ENCODE results near the gene QSOX2.

The QSOX2 gene

DNA sequence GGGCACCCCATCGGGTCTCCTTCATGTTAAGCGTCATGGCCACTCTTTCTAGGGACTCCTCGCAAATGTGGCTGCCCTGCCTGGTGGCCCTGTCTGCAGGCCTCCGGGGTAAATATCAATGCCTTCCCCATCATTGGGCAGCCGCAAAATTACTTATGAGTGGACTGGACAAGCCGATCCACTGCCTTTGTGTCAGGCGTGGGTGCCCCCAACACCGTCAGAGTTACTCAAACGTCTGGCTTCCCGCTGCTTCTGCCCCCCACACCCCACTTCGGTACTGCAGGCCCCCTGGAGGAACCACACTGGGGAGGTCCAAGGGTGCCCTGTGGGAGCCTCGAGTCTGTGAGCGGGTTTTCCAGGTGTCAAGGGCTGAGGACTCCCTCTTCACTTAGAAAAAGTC, 44.4 kb downstream of the QSOX2 start:
- Mint-ChIP-seq H3K4me3 (no peak overlapping the region), H3K9me3 (no peaks in the 10 kb centered on the region), H3K36me3 (peaks cover 3% of the 10 kb centered on the region)

GRCh38 chr9:136200424-136200823, 45.2 kb downstream of the QSOX2 start:
- Mint-ChIP-seq H3K4me1 (peaks cover 14% of the 10 kb centered on the region), H3K36me3 (no peaks in the 10 kb centered on the region), H3K4me3 (no peak overlapping the region), H3K27ac (no peak overlapping the region), H3K27me3 (peaks cover 15% of the 10 kb centered on the region), H3K9me3 (no peaks in the 10 kb centered on the region)
- ATAC-seq (ENCODE audit: low read depth) (no peak), DNase-seq (ENCODE audit: low spot score in 2 of 2) (no peak)

More for the DNA sequence above, 44.4 kb downstream of the QSOX2 start:
- no peak for ATAC-seq (ENCODE audit: low read depth)
- DNase-seq (ENCODE audit: low spot score in 2 of 2) = no peak
- no peak overlapping the region for H3K27ac Mint-ChIP-seq
- peaks cover 16% of the 10 kb centered on the region for H3K27me3 Mint-ChIP-seq
- peaks cover 13% of the 10 kb centered on the region for H3K4me1 Mint-ChIP-seq

GRCh38 chr9:136199391-136200288, 46.0 kb downstream of the QSOX2 start:
- Mint-ChIP-seq H3K9me3 (no peaks in the 10 kb centered on the region), H3K4me3 (no peak overlapping the region), H3K27ac (no peak overlapping the region), H3K27me3 (peaks cover 15% of the 10 kb centered on the region), H3K36me3 (no peaks in the 10 kb centered on the region), H3K4me1 (peaks cover 14% of the 10 kb centered on the region)
- no peak for ATAC-seq (ENCODE audit: low read depth)
- DNase-seq (ENCODE audit: low spot score in 2 of 2) = no peak

DNA sequence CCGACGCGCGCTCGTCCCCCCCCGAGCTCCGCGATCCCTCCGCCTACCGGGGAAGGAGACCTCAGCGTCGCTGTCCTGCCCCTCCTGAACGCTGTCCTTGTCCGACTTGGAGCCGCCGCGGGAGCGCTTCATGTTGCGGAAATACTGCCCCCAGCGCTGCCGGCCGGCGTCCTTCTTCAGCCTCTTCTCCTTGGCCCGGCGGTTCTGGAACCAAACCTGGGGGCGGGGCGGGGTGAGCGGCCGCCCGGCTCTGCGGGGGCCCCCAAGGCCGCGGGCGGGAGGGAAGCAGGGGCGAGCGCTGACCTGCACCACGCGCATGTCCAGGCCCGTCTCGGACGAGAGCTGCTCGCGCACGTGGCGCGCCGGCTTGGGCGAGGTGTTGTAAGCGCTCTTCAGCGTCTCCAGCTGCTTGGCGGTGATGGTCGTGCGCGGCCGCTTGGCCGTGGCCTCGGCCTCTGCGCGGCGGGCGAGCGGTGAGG, 47.0 kb downstream of the QSOX2 start:
- DNase-seq (ENCODE audit: low spot score in 2 of 2) = no peak
- Mint-ChIP-seq H3K36me3 (no peaks in the 10 kb centered on the region), H3K27ac (no peak overlapping the region), H3K4me1 (peaks cover 14% of the 10 kb centered on the region), H3K4me3 (peak overlapping the region; percentile 6), H3K27me3 (peaks cover 12% of the 10 kb centered on the region), H3K9me3 (no peaks in the 10 kb centered on the region)
- no peak for ATAC-seq (ENCODE audit: low read depth)

GRCh38 chr9:136197930-136198604, 47.5 kb downstream of the QSOX2 start:
- ATAC-seq (ENCODE audit: low read depth) (no peak), DNase-seq (ENCODE audit: low spot score in 2 of 2) (no peak)
- Mint-ChIP-seq H3K4me3 (no peak overlapping the region), H3K36me3 (no peaks in the 10 kb centered on the region), H3K27me3 (peaks cover 11% of the 10 kb centered on the region), H3K9me3 (no peaks in the 10 kb centered on the region), H3K27ac (no peak overlapping the region), H3K4me1 (peaks cover 14% of the 10 kb centered on the region)

DNA sequence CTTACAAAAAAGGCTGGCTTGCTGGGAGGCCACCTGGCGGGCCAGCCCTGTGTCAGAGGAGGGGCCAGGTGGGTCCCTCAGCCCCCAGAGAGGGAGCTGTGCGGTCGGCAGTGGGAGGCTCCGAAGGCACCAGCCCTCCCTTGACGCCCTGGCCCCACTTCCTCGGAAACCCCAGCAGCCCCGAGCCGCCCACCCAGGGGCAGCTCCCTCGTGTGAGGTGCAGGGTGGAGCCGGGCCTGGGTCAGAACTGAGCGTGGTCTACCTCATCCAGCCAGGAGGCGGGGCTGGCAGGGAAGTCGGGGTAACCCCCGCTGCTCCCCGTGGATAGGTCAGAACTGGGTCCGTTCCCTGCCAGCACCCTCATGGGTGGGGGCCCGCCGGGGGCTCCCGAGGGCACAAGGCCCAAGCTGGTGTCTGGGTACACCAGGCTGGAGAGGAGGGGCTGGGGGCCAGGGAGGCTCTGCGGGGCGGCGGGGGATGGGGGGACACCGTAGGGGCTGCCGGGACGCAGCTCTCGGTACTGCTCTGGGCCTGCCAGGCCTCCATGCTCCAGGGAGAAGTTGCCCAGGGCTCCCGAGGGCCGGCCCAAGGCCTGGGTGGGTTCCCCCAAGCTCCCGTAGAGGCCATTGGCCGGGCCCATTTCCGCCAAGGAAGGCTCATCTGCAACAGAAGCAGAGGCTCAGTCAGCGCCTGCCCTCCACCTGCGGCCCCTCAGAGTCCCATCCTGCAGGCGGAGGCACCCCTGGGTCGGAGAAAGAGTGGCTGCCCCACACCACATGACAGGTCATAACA, 48.3 kb downstream of the QSOX2 start:
- DNase-seq (ENCODE audit: low spot score in 2 of 2) (peak in 1 of 2 donors; percentile 34), ATAC-seq (ENCODE audit: low read depth) (peak; percentile 18)
- peaks cover 14% of the 10 kb centered on the region for H3K4me1 Mint-ChIP-seq
- H3K9me3 Mint-ChIP-seq = no peaks in the 10 kb centered on the region
- no peak overlapping the region for H3K27ac Mint-ChIP-seq
- H3K36me3 Mint-ChIP-seq = no peaks in the 10 kb centered on the region
- H3K4me3 Mint-ChIP-seq = no peak overlapping the region
- peaks cover 11% of the 10 kb centered on the region for H3K27me3 Mint-ChIP-seq

- Mint-ChIP-seq H3K9me3 (no peaks in the 10 kb centered on the region), H3K4me1 (peaks cover 14% of the 10 kb centered on the region), H3K36me3 (no peaks in the 10 kb centered on the region), H3K27ac (no peak overlapping the region), H3K4me3 (no peak overlapping the region), H3K27me3 (peaks cover 9% of the 10 kb centered on the region)
- DNase-seq (ENCODE audit: low spot score in 2 of 2) (no peak), ATAC-seq (ENCODE audit: low read depth) (peak; percentile 10)
These were observed 49.1 kb downstream of the QSOX2 start for GRCh38 chr9:136196404-136197083.

GRCh38 chr9:136194540-136194939, 51.1 kb downstream of the QSOX2 start:
- H3K27me3 Mint-ChIP-seq = peaks cover 14% of the 10 kb centered on the region
- H3K4me3 Mint-ChIP-seq = no peak overlapping the region
- peaks cover 14% of the 10 kb centered on the region for H3K4me1 Mint-ChIP-seq
- no peak overlapping the region for H3K27ac Mint-ChIP-seq
- DNase-seq (ENCODE audit: low spot score in 2 of 2) (no peak), ATAC-seq (ENCODE audit: low read depth) (no peak)
- H3K9me3 Mint-ChIP-seq = no peaks in the 10 kb centered on the region
- no peaks in the 10 kb centered on the region for H3K36me3 Mint-ChIP-seq

DNA sequence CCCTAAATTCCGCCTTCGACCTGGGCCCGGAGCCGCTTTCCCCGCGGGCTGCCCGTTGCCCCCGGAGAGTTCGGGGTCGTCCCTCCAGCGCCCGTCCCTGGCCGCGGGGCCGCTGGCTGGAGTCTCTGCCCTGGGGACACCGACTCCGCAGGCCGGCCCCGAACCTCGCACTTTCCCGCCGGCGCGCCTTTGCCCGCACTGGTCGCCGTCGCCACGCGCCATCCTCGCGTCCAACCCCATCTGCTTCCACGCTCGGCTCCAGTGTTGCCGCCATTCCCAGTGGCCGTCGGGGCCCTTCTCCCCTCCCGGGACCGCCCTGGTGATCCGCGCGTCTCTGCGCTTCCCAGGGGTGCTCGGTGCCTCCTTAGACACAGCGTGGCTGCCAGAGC, 51.7 kb downstream of the QSOX2 start:
- peaks cover 14% of the 10 kb centered on the region for H3K27me3 Mint-ChIP-seq
- H3K4me3 Mint-ChIP-seq = no peak overlapping the region
- no peaks in the 10 kb centered on the region for H3K36me3 Mint-ChIP-seq
- no peaks in the 10 kb centered on the region for H3K9me3 Mint-ChIP-seq
- no peak overlapping the region for H3K27ac Mint-ChIP-seq
- peaks cover 14% of the 10 kb centered on the region for H3K4me1 Mint-ChIP-seq
- ATAC-seq (ENCODE audit: low read depth) (no peak), DNase-seq (ENCODE audit: low spot score in 2 of 2) (no peak)

- Mint-ChIP-seq H3K36me3 (no peaks in the 10 kb centered on the region), H3K4me1 (peaks cover 14% of the 10 kb centered on the region), H3K4me3 (no peak overlapping the region), H3K9me3 (no peaks in the 10 kb centered on the region), H3K27ac (no peak overlapping the region), H3K27me3 (peaks cover 14% of the 10 kb centered on the region)
- ATAC-seq (ENCODE audit: low read depth) (no peak), DNase-seq (ENCODE audit: low spot score in 2 of 2) (no peak)
These were observed 52.3 kb downstream of the QSOX2 start for GRCh38 chr9:136193127-136193890.

GRCh38 chr9:136192289-136193126, 53.1 kb downstream of the QSOX2 start:
- Mint-ChIP-seq H3K27ac (no peak overlapping the region), H3K4me3 (no peak overlapping the region), H3K4me1 (peaks cover 11% of the 10 kb centered on the region), H3K36me3 (no peaks in the 10 kb centered on the region), H3K27me3 (peaks cover 19% of the 10 kb centered on the region), H3K9me3 (no peaks in the 10 kb centered on the region)
- ATAC-seq (ENCODE audit: low read depth) (no peak), DNase-seq (ENCODE audit: low spot score in 2 of 2) (no peak)

DNA sequence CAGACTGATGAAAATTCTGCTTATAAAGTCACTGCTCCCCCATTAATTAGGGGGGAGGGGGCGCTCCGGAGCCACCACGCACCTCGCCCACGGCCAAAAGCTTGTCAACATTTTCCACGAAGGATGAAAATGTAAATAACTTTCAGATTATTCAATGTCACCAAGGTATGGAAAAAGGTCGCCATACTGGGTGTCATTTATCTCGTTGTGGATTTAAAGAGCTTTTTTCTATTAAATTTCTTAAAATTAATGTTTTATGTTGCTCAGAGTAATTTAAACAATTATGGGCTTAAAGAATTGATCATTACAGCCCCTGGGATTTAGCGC, 53.7 kb downstream of the QSOX2 start:
- no peaks in the 10 kb centered on the region for H3K9me3 Mint-ChIP-seq
- no peak overlapping the region for H3K4me3 Mint-ChIP-seq
- no peak overlapping the region for H3K27ac Mint-ChIP-seq
- peaks cover 21% of the 10 kb centered on the region for H3K27me3 Mint-ChIP-seq
- DNase-seq (ENCODE audit: low spot score in 2 of 2) (no peak), ATAC-seq (ENCODE audit: low read depth) (no peak)
- H3K4me1 Mint-ChIP-seq = peaks cover 10% of the 10 kb centered on the region
- H3K36me3 Mint-ChIP-seq = no peaks in the 10 kb centered on the region

Measured in memory B cell (primary cell).